Renal pelvis (tissue), 4 donors: ENCODE results near the gene URI1. TPM values are rescaled to one million over a fixed set of nuclear protein-coding genes. Genes with fewer than 3 reads are reported as not detected.

Source experiments
- DNase-seq: peaks from one replicate; pipeline ENCODE4 v3.0.0-alpha.2; 2013
- polyA plus RNA-seq, 3 donors: library from polyadenylated mRNA; unstranded; fragments of 120-200 nt; gene quantifications; one replicate each; pipeline ENCODE4 v1.2.1, GENCODE V29; 2013; ENCODE audit not compliant: insufficient read length in 3 of 3

Gene URI1
- polyA plus RNA-seq, 3 donors: 85.8 to 112 (median 104) TPM

DNA sequence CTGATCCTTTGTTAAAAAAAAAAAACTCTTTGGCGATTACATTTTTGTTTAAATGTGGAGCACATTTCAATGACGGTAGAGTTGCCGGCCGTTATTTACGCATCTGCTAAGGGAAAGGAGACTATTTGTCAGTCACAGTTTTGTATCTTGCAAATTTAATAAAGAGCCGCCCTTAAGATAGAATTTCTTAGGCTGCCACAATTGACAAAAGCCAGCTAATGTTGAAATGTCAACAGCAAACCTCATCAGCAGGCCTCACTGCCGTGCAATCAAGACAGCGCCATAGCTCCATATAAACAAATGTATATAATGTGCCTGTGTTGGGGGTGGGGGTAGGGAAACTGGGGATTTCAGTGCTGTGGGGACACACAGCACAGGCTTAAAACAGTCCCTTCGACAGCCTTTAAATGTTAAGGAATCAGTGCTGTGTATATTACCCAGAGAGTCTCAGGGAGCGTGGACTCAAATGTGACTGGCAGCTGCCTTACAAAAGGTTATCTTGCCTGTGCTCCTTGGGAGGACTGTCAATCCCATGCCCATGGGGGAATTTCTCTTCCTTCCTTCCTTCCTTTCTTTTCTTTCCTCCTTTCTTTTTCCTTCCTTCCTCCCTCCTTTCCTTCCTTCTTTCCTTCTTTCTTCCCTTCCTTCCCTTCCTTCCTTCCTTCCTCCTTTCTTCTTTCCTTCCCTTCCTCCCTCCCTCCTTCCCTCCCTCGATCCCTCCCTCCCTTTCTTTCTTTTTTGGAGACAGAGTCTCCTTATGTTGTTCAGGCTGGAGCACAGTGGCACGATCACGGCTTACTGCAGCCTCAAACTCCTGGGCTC lies 108.0 kb downstream of the URI1 start:
- DNase-seq: no peak

DNA sequence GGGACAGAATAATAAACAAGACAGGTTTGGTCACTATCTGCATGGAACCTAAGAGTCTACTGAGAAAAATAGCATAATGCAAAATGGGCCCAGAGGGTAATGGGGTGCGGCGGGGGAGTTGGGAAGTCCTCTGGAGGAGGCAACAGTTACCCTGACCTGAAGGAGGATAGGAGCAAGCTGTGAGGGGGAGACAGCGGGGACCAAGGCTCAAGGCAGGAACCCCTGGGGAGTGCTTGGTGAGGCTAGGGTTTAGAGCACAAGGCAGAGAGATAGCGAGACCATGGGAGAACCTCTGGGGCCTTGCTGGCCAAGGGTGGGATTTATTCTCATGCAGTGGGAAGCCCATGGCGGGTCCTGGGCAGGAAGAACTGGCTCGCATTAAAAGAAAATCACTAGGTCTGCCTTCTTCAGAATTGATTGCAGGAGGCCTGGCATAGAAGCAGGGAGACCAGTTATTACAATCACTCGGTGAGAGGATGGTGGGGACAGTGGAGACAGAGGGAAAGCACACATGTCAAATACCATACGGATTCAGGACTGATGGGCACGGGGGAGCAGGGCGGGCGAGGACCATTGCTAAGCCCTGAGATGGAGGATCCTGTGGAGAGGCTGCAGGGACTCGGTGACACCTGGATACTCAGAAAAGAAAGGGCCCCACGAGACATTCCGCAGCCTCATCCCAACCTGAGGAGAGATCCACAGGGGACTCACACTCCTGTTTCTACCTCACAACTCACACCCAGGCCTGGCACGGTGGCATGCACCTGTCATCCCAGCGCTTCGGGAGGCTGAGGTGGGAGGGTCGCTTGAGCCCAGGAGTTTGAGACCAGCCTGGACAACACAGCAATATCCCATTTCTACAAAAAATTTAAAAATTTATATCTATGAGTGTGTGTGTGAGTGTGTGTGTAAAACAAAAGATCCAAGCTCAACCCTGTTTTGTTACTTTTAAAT lies 110.4 kb downstream of the URI1 start:
- DNase-seq: no peak

- DNase-seq: no peak
Observed at GRCh38 chr19:30053558-30053957, 111.5 kb downstream of the URI1 start.

DNA sequence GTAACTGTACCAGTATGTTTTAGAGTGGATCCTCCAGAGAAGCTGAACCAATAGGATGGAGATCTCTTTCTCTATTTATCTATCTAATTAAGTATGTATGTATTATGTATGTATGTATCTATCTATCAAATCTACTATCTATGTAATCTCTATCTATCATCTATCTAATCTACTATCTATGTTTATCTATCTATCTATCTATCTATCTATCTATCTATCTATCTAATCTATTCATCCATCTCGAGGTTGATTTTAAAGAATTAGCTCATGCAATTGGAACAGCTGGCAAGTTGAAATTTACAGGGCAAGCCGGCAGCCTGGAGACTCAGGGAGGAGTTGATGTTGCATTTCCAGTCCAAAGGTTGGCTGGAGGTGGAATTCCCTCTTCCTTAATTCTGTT lies 112.2 kb downstream of the URI1 start:
- DNase-seq: no peak

GRCh38 chr19:30056580-30056979 lies 114.5 kb downstream of the URI1 start:
- no peak for DNase-seq

DNA sequence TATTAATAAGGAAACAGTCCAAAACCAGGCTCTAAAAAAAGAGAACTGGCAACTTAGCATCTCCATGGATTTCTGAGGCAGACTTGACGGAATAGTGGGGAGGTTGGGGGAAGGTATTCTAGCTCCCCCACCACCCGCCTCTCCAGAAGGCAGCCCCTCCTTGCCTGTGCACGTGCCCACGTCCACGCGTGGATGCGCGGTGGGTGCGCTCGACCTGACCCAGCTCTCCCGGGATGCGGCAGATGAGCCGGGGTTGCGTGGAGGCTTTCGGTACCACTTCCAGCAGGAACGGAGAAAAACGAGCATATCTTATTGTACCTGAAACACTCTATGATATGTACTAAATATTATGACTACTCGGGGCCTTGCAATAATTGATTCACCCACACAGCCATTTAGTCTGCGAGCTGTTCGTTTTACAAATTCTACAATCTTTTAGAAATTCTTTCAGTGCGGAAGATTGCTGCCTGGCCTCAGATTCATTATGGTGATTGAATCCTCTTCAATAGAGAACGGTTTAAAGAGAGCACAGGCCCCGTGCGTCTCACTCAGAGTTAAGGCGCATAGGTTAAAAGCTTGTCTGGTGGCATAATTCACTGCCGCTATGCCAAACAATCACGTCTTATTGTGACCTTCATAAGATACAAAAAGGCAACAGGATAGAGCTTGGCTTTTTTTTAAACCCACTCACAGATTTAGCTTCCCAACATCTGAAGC lies 117.9 kb downstream of the URI1 start:
- DNase-seq: no peak

DNA sequence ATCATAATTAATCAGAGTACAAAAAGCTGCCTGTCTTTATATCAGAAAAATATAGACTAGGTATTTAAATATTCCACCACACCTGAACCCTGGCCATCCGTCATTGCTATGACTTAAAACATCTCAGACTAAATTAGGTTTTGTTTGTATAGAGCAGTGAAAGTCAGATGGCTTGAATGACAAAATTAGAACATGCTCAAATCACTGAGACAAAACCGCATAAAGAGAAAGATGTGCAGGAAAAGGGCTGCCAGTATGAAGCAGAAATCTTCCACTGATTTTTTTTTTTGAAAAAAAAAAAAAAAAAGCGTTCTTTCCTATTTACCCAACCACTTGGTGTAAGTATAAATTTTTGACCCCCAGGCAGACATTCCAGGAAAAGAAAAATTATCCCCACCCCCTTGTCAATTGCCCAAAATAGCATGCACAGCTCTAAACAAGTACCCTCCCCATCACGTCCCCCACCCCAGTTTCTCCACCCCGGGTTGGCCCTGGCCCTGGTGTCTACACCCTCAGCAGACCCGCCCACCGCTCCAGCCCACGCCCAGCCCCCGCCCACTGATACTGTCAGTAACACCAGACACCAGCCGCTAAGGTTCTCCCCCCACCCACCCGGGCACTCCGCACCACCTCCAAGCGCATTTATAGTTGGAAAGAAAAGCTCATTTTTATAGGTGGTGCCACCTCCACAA lies 118.6 kb downstream of the URI1 start:
- no peak for DNase-seq

DNA sequence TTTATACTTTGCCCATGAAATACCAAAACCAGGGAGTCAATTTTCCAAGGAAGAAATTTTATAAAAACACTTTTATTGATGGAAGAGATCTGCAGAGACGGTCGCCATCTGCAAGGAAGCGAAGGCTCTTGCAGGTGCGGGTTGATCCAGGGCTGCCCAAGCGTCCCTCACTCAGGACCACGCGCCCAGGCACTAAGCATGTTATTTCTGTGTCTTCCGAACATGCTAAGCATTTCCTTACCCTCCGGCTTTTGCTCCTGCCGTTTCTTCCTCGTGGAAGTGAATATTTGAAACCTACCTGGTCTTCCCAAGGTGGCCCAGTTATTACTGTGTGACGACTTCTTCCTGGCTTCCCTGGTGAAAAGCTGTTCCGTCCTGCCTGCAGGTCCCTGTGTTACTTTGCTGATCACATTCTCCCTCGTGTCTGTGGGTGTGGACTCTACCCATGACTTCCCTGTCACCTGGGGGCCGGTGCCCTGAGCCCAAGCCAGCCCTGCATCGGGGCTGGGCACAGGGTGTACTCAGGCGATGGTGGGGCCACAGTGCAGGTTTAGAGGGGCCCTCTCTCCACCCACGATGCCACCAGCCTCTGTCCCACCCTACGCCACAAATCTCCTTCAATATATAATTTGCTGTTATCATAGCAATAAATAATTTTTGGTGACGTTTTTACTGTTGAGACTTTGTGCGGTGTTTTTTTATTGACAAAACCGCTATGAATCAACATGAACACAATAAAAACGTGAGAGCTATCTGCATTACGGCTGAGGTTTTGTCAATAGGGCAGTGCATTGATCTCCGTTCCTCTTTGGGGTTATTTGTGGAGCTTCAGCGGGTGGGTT lies 119.4 kb downstream of the URI1 start:
- no peak for DNase-seq

DNA sequence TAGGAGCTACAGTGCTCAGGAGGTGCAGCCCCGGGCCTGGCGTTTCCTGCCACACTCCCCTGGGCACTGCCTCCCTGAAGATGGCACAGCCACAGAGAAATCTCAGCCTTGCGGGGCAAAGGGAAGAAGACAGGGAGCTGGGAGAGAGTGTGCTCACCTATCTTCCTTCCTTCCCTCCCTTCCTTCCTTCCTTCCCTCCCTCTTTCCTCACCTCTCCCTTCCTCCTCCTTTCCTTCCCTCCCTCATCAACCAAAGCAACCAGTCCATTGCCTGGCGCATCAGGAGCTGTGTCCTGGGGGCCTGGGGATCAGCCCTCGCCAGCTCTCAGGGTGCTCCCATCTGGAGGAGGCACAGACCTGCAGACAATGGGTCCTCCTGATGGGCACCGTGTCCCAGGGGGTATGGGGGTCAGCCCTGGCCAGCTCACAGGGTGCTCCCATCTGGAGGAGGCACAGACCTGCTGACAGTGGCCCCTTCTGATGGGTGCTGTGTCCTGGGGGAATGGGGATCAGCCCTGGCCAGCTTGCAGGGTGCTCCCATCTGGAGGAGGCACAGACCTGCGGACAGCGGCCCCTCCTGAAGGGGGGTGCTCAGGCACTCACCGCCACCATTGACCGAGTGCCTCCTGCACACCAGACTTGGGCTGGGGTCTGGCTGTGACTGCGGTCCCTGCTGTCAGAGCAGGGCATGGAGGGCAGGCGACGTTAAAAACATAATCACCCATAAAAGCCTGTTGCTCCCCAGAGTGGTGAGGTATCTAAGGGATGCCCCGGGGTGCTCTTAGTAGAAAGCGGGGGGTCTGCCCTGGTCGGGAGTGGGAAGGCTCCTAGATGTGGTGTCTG lies 120.2 kb downstream of the URI1 start:
- DNase-seq: no peak

DNA sequence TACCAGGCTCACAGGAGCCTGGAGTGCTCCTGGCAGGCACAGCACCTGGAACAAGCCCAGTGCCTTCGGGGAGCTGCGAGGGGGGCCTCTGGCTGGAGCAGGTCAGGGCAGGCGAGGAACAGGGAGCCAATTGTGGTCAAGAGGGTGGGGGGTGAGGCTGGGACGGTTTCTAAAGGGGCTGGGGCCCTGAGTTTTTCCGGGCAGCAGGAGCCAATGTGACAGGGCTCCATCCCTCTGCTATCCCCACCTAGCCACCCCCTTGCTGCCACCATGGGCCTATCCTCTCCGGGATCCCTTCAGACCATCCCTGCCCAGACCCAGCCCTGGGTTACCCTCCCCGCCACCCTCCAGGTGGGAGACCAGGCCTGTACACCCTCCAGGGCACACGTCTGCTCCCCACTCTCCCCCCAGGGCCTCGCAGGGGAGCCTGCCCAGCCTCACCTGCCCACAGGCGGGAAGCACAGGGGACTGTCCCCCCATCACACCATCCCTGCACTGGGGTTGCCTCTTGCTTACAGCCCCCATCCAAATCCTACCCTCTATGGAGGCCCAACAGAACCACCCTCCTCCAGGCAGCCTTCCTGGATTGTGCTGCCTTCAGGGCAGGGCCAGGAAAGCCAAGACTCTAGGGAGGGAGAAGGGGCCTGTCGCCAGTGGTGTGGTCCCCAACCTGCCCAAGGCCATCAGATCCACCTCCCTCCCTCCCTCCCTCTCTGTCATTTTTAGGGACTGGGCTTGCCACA lies 121.0 kb downstream of the URI1 start:
- no peak for DNase-seq

GRCh38 chr19:30063650-30064347 lies 121.8 kb downstream of the URI1 start:
- DNase-seq: no peak

- no peak for DNase-seq
Observed at GRCh38 chr19:30064348-30064699, 122.3 kb downstream of the URI1 start.

DNA sequence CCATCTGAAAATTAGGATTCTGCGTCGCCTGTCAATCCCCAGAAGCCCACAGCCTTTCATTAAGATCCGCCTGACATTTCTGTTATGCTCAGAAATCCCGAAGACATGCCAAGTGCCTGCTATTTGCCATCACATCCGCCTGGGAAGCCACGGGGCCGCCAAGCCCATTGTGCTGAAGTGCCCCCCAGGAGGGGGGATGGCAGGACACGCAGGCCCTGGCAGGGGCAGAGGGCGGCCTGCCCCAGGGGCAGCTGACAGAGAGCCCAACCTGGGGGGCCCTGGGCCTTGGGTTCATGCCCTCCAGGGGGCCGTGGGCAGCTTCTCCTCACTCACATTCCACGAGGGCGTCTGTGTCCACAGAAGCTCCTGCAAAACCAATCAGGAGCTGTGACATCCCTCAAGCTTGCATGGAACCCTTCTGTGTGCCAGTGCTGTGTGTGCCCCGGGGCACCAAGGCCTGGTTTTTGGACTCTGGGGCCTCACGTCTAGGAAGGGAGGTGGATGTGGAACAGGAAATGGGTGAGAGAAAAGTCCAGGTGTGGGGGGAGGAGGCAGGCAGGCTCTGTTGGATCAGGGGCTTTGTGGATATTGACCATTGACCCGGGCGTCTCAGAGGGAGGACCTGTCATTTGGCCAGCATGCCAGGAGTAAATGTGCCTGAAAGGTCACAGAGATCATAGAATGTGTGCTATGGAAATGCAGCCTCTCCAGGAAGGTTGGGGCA lies 122.9 kb downstream of the URI1 start:
- no peak for DNase-seq

DNA sequence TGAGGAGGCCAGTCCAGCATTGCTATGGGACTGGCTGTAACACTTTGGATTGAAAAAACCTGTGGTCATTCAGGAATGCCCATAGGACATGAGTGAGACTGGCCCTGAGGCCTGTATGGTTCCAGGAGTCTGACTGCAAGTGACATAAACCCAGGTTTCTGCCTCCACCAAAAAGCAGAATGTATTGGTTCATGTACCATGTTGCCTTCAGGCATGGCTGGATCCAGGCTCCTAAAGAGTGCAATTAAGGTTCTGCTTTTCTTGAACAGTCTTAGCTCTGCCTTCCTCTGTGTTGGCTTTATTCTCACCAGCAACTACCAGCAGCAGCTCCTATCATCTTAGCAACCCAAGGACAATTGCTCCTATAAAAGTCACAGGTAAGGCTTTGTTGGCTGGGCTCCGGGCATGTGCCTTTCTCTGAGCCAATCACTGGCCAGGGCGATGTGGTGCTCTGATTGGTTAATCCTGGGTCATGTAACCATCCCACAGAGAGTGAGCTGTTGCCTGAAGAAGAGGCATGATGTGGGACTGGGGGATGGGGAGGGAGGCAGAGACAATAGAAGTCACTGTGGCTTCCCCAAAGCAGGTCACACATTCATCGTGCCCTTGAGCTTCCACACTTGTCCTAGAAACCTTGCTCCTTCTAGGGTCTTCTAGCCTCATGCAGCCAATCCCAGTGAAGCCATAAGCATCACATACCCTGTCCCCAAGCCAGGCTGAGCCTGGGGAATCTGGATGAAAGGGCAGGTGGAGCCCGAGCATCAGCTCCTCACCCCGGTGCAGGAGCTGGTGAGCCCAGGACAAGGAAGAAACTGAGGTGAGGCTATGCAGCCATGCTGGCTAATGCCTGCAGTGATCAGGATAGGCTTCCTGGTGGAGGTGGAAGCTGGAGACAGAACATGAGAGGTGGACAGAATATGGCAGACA lies 123.9 kb downstream of the URI1 start:
- DNase-seq: no peak
